KG1 (cell line): Measurements from ENCODE around the gene PASD1.
"Not testable (repeated sequence)": the region's sequence is repeated elsewhere in the genome, so short reads cannot be mapped to it uniquely, and the experiment has no call there.

ENCODE experiments used
- DNase-seq: peaks from one replicate; lab custom pipeline; 2025; lab: John Stamatoyannopoulos, UW

The PASD1 gene

DNA sequence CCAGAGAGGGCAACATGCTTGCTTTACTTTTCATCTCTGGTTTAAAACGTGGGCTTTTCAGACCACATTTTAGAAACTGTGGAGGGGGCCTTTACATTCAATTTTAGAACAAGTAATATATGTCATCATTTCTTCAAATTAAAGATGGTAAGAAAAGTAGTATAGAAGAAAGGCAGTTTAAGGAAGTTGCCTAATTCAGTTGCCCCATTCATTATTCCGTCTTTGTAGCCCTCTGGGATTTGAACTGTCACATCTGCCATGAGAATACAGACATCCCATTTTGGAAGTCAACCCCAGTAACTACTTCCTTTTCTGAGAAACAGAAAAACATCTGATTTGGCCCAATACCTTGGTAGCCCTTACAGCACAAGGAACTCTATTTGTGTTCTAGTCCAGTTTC lies 61.2 kb downstream of the PASD1 start:
- no peak for DNase-seq

DNA sequence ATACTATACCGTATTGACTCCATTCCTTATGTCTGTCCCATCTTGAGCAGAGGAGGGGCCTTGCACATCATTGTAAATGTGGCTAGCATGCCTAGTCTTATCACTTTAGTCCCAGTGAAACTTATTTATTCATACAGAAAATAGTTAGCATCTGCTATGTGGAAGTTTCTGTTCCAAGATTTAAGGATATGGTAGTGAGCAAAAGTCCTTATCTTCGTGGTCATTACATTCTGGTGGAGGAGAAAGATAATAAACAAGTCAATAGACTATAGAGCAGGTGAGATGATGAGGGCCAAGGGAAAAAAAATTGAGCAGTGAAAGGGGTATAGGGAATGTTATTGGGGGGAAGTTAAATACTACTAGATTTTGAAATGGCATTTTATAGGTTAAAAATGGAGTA lies 68.3 kb downstream of the PASD1 start:
- no peak for DNase-seq

DNA sequence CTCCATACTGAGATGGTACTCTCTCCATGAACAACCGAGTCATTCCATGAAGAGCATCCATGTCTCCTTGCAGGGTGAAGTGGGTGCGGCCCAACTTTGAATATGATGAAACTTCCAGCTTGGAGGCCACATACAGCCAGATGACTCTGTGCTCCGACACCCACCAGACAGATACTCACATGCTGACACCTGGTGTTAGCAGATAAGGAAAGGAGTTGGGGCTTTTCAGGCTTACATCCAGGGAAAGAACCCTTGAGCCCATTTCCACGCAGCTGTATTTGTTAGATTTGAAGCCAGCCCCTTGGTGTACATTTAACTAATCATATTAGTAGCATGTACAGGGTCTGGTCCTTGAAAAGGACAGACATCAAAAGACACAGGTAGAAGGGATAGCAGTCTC lies 69.7 kb downstream of the PASD1 start:
- no peak for DNase-seq

DNA sequence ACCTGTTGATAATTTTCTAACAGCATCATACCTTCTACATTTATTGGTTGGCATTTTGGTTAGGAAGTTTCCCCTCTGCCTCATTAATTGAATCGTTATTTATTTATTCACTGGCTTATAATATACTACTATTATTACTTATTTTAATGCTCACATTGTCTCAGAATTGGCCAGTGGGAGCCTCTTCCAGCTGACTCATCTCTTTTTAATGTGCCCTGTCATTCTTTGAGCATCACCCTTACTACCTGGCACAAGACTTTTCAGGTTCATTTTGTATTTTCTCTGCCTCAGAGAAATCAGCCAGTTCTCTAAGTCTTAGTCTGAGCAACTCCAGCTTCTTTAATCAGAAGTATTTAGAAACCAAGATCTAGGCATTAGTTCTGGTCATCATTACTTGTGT lies 71.5 kb downstream of the PASD1 start:
- no peak for DNase-seq

DNA sequence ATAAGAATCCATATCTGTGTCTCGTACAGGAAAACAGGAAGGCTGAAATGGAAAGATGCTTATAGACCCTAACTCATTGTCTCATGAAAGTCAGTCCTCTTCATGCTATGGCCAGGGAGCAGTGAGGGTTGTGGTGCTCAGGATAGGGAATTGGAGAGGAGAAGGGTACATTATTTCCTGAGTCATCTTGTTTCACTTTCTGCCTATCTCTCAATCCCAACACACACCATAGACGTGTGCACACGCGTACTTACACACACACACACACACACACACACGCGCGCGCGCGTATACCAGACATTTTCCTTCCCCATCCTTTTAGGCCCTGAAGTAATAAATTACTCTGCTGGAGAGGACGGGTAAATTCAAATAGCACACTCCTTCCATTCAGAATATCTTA lies 78.1 kb downstream of the PASD1 start:
- no peak for DNase-seq

DNA sequence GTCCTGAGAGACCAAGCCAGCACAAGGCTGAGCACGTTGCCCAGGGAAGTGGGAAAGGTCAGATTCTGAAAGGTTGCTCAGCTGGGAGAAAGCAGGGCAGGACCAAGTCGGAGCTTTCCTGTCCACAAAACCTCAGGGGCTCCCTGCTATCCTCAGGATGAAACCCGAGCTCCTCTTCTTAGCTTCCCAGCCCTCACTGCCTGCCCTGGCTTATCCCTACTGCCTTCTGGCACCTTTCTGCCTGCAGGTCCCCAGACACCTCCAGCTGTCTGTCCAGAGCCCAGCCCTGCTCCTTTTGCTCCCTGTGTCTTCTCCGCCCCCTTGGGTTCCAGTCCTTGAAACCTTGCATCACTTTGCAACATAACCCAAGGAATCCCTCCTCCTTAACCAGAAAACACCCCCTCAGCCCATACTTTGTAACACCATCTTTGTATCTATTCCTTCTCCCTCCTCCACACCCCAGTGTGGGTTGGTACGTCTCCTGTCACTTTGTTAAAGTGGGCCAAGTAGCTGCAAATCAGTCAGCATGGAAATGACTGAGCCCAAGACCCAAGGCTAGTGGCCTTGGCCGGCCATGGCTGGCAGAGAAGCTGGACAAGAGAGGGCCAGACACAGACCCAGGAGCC lies 111.8 kb downstream of the PASD1 start:
- no peak for DNase-seq

DNA sequence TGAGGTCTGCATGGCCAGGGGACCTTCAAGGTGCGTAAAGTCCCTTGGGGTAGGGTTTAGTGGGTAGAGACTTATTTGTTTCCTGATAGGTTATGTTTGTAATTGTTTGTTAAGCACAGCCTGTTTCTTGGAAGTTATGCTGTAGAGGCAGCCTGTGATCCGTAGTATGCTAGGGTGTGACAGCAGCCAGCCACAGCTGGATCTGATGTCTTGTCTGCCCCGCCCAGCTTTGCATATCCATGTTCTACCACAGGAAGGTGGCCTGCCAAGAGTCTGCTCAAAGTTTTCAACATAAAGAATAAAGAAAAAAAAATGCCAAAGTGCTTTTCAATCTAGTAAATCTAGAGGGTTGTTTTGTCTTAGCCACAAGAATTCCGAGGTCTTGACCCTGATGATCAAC lies 112.7 kb downstream of the PASD1 start:
- no peak for DNase-seq

DNA sequence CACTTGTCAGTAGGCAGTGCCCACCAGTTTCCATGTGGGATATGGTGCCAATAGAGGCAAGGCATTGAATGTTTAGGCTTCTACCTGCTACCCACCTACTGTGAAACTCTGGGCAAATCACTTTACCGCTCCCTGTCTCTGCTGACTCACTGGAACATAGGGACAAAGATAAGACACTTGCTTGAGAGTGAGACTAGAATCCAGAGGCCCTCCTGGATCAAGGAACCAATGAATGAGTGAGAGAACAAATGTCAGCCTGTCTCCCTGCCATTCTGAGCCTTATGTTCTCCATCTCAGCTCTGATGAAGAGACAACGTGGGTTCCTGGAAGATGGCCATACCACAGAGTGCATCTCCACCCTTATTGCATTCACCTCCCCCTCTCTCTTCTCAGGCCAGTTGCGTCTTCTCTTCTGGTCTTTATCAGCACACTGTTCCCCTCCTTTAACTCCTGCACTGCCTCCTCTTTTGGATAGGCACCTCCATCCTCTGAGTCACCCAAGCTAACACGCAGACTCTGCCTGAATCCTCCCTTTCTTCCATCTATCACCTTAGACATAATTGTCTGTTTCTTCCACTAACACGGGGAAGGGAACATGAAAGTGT lies 116.4 kb downstream of the PASD1 start:
- no peak for DNase-seq

DNA sequence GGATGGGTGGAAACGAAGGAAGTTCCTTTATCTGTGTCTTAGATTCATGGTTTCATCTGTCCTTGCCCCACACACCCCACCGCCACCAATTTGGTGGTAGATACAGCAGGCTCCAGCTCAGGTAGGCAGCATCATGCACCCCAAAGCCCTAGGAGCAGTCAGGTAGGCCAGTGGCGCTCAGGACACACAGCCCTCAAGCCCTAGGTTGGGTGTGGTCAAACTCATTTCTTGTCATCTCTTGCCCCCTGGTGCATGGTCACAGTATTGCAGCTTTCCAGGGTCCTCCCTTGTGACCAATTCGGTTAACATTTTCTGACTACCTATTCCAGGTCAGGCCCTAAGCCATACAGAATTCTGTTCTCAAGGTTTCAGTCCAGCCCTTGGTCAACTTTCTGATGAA lies 117.3 kb downstream of the PASD1 start:
- DNase-seq = no peak

DNA sequence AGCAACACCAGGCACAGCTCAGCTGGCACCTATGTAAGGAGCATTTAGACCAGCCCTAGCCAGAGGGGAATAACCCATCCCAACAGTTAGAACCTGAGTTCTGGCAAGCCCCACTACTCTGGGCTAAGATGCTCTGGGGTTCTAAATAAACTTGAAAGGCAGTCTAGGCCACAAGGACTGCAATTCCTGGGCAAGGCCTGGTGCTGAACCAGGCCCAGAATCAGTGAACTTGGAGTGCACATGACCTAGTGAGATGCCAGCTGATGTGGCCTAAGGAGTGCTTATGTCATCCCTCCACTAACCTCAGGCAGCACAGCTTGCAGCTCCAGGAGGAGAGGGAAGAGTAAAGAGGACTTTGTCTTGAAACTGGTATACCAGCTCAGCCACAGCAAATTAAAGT lies 124.2 kb downstream of the PASD1 start:
- no peak for DNase-seq

DNA sequence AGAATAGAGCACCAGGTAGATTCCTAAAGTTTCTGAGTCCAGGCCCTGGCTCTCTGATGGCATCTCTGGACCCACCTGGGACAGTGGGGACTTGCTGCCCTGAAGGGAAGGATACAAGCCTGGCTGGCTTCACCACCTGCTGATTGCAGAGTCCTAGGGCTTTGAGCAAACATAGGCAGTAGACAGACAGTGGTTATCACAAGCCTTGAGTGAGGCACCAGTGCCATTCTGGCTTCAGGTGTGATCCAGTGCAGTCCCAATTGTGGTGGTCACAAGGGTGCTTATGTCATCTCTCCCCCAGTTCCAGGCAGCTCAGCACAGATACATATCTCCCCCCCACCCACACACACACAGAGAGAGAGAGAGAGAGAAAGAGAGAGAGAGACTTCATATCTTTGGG lies 125.2 kb downstream of the PASD1 start:
- DNase-seq = no peak

DNA sequence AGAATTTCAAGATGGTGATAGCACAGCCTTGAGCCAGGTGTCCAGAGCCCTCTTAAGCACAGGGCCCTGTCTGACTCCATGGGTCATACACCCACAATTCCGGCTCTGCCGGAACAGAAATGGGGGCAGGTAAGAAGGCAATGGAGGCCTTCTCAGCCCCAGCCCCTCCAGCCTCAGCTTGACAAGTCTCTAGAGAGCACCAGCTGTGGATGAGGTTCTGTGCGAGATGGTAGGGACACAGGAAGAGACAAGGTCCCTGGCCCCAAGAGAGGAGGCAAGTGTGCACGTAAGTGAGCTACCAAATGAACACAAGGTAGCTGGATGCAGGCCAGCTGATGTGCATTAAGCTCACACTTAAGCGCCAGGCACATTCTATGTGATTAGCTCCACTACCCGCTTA lies 129.3 kb downstream of the PASD1 start:
- DNase-seq = no peak

DNA sequence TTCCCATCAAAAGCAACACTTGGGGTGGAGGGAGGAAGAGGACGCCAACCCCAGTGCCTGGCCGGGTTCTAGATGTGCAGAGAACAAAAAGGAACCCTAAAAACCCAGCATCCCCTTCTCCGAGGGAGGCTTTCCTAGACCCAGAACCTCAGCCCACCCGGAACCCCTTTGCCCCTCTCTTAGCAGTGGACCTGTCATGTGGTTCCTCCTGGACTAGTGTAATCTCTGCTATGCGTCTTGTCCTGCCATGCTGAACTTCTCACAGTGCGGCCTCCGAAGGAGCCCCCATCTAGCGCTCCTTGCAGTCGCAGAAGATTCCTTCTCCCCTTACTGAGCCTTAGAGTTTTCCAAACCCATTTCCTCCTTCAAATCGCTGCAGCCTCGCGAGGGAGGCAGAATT lies 130.6 kb downstream of the PASD1 start:
- no peak for DNase-seq

DNA sequence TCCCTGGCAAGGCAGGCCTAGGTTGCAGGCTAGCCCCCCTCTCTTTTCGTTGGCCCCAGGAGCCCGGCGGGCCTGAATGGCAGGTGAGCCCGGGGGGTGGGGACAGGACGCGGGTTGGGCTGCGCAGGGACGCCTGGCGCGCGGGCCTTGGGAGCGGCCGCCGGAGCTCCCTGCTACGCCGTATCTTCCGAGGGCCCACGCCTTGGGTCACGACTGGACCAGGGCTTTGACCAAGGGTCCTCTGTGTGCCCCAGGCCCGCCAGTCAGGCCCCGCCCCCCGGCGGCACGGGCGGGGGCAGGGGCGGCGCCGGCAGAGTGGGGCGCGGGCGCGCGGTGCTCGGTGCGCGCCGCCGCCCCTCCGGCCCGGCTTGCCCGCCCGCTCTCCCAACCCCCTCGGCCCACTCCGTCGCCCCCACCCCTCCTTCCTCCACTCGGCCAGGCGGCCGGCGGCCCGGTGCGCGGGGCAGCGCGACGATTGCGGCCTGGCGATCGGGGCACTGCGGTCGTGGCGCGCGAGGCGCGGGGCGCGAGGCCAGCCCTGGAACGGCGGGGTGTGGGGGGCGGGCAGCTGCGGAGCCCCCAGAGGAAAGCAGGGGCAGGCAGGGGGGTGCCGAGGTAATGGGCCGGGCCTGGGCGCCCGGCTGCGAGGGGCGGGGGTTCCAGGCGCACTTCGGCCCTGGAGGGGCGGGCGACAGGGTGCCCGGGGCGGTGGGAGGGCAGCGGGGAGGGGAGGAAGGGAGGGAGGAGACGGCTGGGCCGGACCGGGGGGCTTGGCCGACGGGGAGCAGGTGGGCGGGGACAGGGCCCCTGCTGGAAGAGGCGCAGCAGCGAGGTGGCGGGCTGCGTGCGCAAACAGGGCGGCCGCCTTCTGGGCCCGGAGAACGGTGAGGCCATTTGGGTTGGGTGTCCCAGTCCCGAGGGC lies 131.4 kb downstream of the PASD1 start, which contains the start of gene PRRG3:
Gene PRRG3, plus strand, starts transcription at position 798 of the 922 bp plus-strand sequence. CDS start 3,357 bp downstream, outside the sequence.
- DNase-seq = no peak

DNA sequence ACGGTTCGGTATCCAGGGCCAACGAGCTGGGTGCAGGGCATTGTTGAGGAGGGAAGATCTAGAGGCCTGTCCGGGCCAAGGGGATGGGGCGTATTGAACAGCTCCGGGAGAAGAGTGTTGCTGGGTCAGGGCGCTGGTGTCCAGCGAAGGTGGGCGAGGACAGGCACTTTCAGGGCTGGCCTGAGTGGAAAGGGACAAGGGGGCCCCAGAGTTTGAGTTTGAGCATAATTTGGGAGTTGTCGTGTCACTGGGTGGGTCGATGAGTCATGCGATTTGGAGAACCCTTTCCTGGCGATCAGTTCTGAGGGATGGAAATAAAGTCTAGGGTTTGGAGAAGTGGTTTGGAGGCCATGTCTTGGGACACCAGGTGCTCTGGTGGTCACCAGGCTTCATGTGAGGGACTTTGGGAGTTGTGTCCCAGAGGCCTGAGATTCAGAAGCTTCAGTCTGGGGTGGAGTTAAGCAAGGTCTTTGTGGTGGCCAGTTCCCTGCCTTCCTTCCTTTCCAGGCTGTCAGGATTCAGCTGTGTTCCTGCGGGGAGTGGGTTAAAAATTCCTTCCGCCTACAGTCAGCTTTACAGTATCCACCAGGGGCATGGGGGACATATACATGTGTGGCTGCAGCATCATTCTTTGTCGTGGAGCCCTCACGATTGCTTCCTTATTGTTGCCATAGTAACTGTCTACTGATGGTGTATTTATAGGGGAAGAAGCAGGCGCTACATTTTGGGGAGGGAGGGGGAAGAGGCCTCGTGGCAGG lies 132.3 kb downstream of the PASD1 start:
- no peak for DNase-seq

DNA sequence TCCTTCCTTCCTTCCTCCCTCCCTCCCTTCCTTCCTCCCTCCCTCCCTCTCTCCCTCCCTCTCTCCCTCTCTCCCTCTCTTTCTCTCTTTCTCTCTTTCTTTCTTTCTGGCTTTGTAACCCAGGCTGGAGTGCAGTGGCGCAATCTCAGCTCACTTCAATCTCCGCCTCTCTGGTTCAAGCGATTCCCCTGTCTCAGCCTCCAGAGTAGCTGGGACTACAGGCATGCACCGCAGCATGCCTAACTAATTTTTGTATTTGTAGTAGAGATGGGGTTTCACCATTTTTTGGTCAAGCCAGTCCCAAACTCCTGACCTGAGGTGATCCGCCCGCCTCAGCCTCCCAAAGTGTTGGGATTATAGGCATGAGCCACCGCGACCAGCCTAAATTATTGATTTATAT lies 133.6 kb downstream of the PASD1 start:
- not testable (repeated sequence) for DNase-seq

DNA sequence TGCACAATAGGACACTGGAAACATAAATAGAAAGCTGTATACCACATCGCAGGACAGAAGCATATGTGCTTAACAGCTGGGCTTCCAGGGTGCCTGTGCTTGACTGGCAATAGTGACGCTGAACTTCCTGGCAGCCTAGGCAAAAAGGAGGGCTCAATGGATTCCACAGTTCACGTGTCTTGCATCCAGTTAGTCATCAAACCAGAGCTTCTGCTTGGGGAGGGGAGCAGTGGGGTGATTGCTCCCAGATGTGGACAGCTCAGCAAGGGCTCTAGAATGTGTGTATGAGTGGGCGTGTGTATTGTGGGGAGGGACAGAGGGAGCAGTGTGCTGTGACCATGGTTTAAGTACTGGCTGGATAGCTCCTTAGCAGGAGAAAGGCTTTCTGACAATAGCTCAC lies 134.0 kb downstream of the PASD1 start:
- DNase-seq = no peak

DNA sequence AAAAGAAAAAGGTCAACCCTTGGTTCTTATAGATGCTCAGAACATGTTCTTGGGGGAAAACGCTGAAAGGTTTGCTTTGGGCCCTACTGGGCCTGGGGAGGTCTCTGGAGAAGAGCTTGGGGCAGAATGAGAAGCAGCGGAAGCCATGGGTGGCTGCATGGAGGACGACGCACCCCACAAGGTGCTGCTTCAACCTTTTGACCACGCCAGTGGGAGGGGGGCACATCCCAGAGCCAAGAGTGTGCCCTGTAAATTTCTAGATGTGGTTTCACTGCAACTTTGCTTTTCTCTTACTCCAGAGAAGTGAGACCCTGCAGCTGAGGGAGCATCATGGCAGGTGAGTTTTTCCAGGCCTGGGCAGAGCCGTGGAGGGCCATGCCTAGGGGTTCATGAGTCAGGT lies 135.0 kb downstream of the PASD1 start:
- no peak for DNase-seq

DNA sequence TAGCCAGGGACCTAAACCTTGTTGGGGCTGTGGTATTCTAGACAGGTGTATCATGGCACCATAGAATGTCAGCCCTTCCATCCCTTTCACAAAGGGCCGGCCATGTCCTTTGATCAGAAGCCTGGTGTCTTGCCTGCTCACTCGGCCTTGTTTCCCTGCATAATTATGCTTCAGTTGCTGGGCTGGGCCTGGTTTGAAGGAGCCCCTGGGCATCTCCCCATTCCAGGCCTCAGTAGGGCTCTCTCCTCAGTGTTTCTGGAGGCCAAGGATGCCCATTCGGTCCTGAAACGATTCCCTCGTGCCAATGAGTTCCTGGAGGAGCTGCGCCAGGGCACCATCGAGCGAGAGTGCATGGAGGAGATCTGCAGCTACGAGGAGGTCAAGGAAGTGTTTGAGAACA lies 136.3 kb downstream of the PASD1 start:
- DNase-seq = no peak

DNA sequence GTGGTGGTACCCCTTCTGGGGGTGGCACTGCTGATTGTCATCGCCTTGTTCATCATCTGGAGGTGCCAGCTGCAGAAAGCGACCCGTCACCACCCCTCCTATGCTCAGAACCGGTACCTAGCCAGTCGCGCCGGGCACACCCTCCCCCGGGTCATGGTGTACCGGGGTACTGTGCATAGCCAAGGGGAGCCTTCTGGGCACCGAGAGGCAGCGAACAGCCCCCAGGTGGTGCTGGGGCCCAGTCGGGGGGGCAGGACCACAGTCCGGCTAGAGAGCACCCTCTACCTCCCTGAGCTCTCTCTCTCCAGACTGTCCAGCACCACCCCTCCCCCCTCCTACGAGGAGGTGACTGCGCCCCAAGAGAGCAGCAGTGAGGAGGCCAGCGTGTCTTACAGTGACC lies 137.1 kb downstream of the PASD1 start:
- no peak for DNase-seq

DNA sequence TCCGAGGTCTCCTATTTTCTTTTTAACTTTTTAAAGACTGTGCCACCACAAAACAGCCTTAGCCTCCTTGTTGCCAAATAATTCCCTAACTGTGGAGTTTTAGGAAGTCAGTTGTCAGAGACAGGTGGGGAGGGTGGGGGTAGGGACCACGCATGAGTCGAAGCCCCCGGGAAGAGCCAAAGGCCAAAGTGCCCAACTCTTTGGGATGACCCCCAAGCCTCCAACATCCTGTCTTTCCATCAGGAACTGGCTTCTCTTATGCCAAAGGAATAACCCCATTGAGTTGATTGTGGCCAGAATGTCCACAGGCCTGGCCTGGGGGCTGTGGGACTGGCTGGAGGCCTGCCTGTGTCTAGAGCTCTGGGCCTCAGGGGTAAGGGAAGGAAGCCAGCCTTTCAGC lies 137.6 kb downstream of the PASD1 start:
- DNase-seq = no peak

DNA sequence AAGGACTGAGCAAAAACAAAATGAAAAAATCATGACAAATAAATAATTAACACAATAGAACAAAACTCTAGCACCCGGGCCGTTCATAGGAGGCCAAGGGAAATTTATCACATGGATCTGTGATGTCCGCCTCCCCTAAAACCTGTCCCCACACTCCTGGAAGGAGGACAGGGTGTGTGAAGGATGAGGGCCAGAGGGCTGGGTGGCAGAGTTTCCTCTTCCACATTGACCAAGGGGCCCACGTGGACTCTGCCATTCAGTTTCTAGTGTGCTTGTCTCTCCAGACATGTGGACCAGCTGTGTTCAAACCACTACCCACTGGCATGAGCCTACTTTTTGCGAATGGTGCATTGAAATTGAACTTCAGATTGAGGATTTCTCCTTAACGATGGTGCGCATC lies 138.1 kb downstream of the PASD1 start:
- DNase-seq = no peak
